HepG2 (cell line): ENCODE results near the gene PPP2R5D. TPM values are rescaled to one million over a fixed set of nuclear protein-coding genes. Genes with fewer than 3 reads are reported as not detected.

Experiments used
- ISL2 ChIP-seq: sonication (generic); formaldehyde crosslinking; IDR thresholded peaks from 2 replicates; pipeline ENCODE4 v1.5.0; 2020; ENCODE audit warnings: missing genetic modification reagents
- KLF12 ChIP-seq: sonication (generic); formaldehyde crosslinking; IDR thresholded peaks from 2 replicates; pipeline ENCODE4 v1.4.0; 2020; ENCODE audit warnings: missing genetic modification reagents, borderline replicate concordance
- NAIF1 ChIP-seq: sonication (generic); formaldehyde crosslinking; IDR thresholded peaks from 2 replicates; pipeline ENCODE4 v1.5.0; 2020; ENCODE audit warnings: mild to moderate bottlenecking, missing genetic modification reagents, borderline replicate concordance
- POLR2G ChIP-seq: fragments of 200-400 bp; formaldehyde crosslinking; IDR thresholded peaks from 2 replicates; pipeline ENCODE4 v1.6.1; 2018; ENCODE audit warnings: mild to moderate bottlenecking, low read depth, low read length, moderate library complexity
- SRSF1 ChIP-seq: fragments of 200-400 bp; formaldehyde crosslinking; optimal IDR thresholded peaks from 2 replicates; pipeline ENCODE3; 2017; ENCODE audit warnings: mild to moderate bottlenecking, low read depth, low read length, moderate library complexity
- TEAD3 ChIP-seq: optimal IDR thresholded peaks from 2 replicates; pipeline ENCODE3; 2016; ENCODE audit warnings: borderline replicate concordance
- TOE1 ChIP-seq: sonication (generic); formaldehyde crosslinking; IDR thresholded peaks from 2 replicates; pipeline ENCODE4 v1.4.0; 2020; ENCODE audit warnings: mild to moderate bottlenecking, missing genetic modification reagents
- ZNF235 ChIP-seq: sonication (generic); formaldehyde crosslinking; IDR thresholded peaks from 2 replicates; pipeline ENCODE4 v1.8.1; 2023; ENCODE audit warnings: mild to moderate bottlenecking, missing genetic modification reagents, borderline replicate concordance
- ZNF367 ChIP-seq: sonication (generic); formaldehyde crosslinking; IDR thresholded peaks from 2 replicates; pipeline ENCODE4 v1.4.0; 2020; ENCODE audit warnings: missing genetic modification reagents, borderline replicate concordance
- ZNF460 ChIP-seq: sonication (generic); formaldehyde crosslinking; IDR thresholded peaks from 2 replicates; pipeline ENCODE4 v1.5.1; 2020; ENCODE audit warnings: missing genetic modification reagents, mild to moderate bottlenecking, borderline replicate concordance
- ZNF496 ChIP-seq: sonication (generic); formaldehyde crosslinking; IDR thresholded peaks from 2 replicates; pipeline ENCODE4 v1.8.1; 2023; ENCODE audit warnings: mild to moderate bottlenecking, moderate library complexity, missing genetic modification reagents; ENCODE audit not compliant: insufficient replicate concordance
- ZNF510 ChIP-seq: sonication (generic); formaldehyde crosslinking; IDR thresholded peaks from 2 replicates; pipeline ENCODE4 v1.4.0; 2020; ENCODE audit warnings: low read depth, mild to moderate bottlenecking, missing genetic modification reagents
- ZNF710 ChIP-seq: sonication (generic); formaldehyde crosslinking; IDR thresholded peaks from 2 replicates; pipeline ENCODE4 v1.5.0; 2020; ENCODE audit warnings: mild to moderate bottlenecking, missing genetic modification reagents, borderline replicate concordance
- ZNF749 ChIP-seq: sonication (generic); formaldehyde crosslinking; IDR thresholded peaks from 2 replicates; pipeline ENCODE4 v1.8.0; 2022; ENCODE audit warnings: mild to moderate bottlenecking, missing genetic modification reagents, moderate library complexity, borderline replicate concordance
- ZNF770 ChIP-seq: sonication (generic); formaldehyde crosslinking; IDR thresholded peaks from 2 replicates; pipeline ENCODE4 v1.5.0; 2020; ENCODE audit warnings: mild to moderate bottlenecking, missing genetic modification reagents
- ZNF891 ChIP-seq: sonication (generic); formaldehyde crosslinking; IDR thresholded peaks from 2 replicates; pipeline ENCODE4 v1.5.0; 2020; ENCODE audit warnings: mild to moderate bottlenecking, missing genetic modification reagents
- polyA plus RNA-seq, 8 experiments: library from polyadenylated mRNA; depleted of rRNA in 3 of 8; stranded (reverse) in 7 of 8; unstranded in 1 of 8; fragments of >200 nt; fragmentation: Illumina TruSeq in 4 of 8; extraction: Trizol in 4 of 8; gene quantifications; 2 replicates each; pipeline versions ENCODE4 v1.2.1 to v1.2.3, GENCODE V29; 2011 to 2016; ENCODE audit warnings: low read depth in 4 of 8, missing spikeins in 1 of 8, mixed read lengths in 1 of 8; ENCODE audit not compliant: insufficient read depth in 1 of 8
- total RNA-seq, 5 experiments: library from RNA; depleted of rRNA; stranded (reverse); fragments of >200 nt; fragmentation: Illumina TruSeq; extraction: Trizol; gene quantifications; 2 replicates each; pipeline ENCODE4 v1.2.3, GENCODE V29; 2016; ENCODE audit warnings: low read depth in 1 of 5
- TF ChIP-seq, protein P1 (sequence below): sonication (generic); formaldehyde crosslinking; IDR thresholded peaks from 2 replicates; pipeline ENCODE4 v1.8.0; 2022; ENCODE audit warnings: mild to moderate bottlenecking, missing genetic modification reagents, borderline replicate concordance
- TF ChIP-seq, protein P2 (sequence below): sonication (generic); formaldehyde crosslinking; IDR thresholded peaks from 2 replicates; pipeline ENCODE4 v1.5.0; 2020; ENCODE audit warnings: missing genetic modification reagents

Gene PPP2R5D
- total and polyA plus RNA-seq, 2 of the 13 experiments (the other 11 are each of a cell fraction or from before 2014, with no cell fraction given) = 53.7 to 60.4 TPM

- TF ChIP-seq ZNF710 (CRISPR knock-in tag) (0 out of 2 replicates have a peak, but pooled peaks have one; percentile 39), KLF12 (CRISPR knock-in tag) (no peak), ZNF460 (no peak), TEAD3 (CRISPR knock-in tag) (peak; percentile 62), ZNF749 (CRISPR knock-in tag) (no peak), ZNF367 (CRISPR knock-in tag) (peak; percentile 78; the same call in 1 of the 2 replicates), ZNF891 (0 out of 2 replicates have a peak, but pooled peaks have one; percentile 74), ZNF510 (CRISPR knock-in tag) (no peak), TOE1 (CRISPR knock-in tag) (no peak), POLR2G (peak; percentile 95), ZNF770 (CRISPR knock-in tag) (no peak; the same call in 1 of the 2 replicates), SRSF1 (peak; percentile 87), ZNF496 (CRISPR knock-in tag) (no peak), NAIF1 (CRISPR knock-in tag) (no peak), ISL2 (CRISPR knock-in tag) (0 out of 2 replicates have a peak, but pooled peaks have one; percentile 25), ZNF235 (peak; percentile 94)
- TF ChIP-seq, protein P1, sequence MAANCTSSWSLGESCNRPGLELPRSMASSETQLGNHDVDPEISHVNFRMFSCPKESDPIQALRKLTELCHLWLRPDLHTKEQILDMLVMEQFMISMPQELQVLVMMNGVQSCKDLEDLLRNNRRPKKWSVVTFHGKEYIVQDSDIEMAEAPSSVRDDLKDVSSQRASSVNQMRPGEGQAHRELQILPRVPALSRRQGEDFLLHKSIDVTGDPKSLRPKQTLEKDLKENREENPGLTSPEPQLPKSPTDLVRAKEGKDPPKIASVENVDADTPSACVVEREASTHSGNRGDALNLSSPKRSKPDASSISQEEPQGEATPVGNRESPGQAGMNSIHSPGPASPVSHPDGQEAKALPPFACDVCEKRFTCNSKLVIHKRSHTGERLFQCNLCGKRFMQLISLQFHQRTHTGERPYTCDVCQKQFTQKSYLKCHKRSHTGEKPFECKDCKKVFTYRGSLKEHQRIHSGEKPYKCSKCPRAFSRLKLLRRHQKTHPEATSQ = peak; percentile 57; the same call in 1 of the 2 replicates
- TF ChIP-seq, protein P2, sequence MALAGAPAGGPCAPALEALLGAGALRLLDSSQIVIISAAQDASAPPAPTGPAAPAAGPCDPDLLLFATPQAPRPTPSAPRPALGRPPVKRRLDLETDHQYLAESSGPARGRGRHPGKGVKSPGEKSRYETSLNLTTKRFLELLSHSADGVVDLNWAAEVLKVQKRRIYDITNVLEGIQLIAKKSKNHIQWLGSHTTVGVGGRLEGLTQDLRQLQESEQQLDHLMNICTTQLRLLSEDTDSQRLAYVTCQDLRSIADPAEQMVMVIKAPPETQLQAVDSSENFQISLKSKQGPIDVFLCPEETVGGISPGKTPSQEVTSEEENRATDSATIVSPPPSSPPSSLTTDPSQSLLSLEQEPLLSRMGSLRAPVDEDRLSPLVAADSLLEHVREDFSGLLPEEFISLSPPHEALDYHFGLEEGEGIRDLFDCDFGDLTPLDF (CRISPR knock-in tag) = no peak
These were observed 37.1 kb downstream of the PPP2R5D start, which contains the start of gene RRP36 (continued) for GRCh38 chr6:43021270-43022047.
